ENCODE measurements around the gene KANSL1. TPM values are rescaled to one million over a fixed set of nuclear protein-coding genes. Genes with fewer than 3 reads are reported as not detected.

The KANSL1 gene
- total RNA-seq, 1 donor from 2014 or later = 94.5 TPM

- no peaks in the 10 kb centered on the region for H3K9me3 ChIP-seq (ENCODE audit: control insufficient read depth in 3 of 3, low read length in 3 of 3)
- no peaks in the 10 kb centered on the region for H3K27me3 ChIP-seq (ENCODE audit: control insufficient read depth in 3 of 3, insufficient read depth in 3 of 3, low read length in 3 of 3)
- H3K9ac ChIP-seq (ENCODE audit: low read depth in 1 of 3, low read length in 3 of 3) = no peak overlapping the region
- no peak overlapping the region for H3K27ac ChIP-seq (ENCODE audit: low read depth, low read length)
- H3K36me3 ChIP-seq (ENCODE audit: control insufficient read depth in 3 of 3, insufficient read depth in 3 of 3, low read length in 3 of 3) = peaks cover 37 to 51% (median 40%) of the 10 kb centered on the region in 3 donors
- H3K4me1 ChIP-seq (ENCODE audit: control insufficient read depth in 3 of 3, insufficient read depth in 3 of 3, low read length in 3 of 3) = peaks cover 13 to 18% (median 18%) of the 10 kb centered on the region in 3 donors
- no peak overlapping the region for H3K4me3 ChIP-seq (ENCODE audit: low read length in 3 of 3)
Measured at GRCh38 chr17:46028981-46029565, 164.2 kb downstream of the KANSL1 start.

GRCh38 chr17:46028374-46028773, 164.9 kb downstream of the KANSL1 start:
- Histone ChIP-seq H3K36me3 (ENCODE audit: control insufficient read depth in 3 of 3, insufficient read depth in 3 of 3, low read length in 3 of 3) (peaks cover 34 to 44% (median 39%) of the 10 kb centered on the region in 3 donors), H3K9ac (ENCODE audit: low read depth in 1 of 3, low read length in 3 of 3) (no peak overlapping the region), H3K4me1 (ENCODE audit: control insufficient read depth in 3 of 3, insufficient read depth in 3 of 3, low read length in 3 of 3) (peaks cover 13 to 18% (median 18%) of the 10 kb centered on the region in 3 donors), H3K27ac (ENCODE audit: low read depth, low read length) (peak overlapping the region; percentile 52), H3K9me3 (ENCODE audit: control insufficient read depth in 3 of 3, low read length in 3 of 3) (no peaks in the 10 kb centered on the region), H3K27me3 (ENCODE audit: control insufficient read depth in 3 of 3, insufficient read depth in 3 of 3, low read length in 3 of 3) (no peaks in the 10 kb centered on the region), H3K4me3 (ENCODE audit: low read length in 3 of 3) (no peak overlapping the region)

GRCh38 chr17:46027976-46028325, 165.3 kb downstream of the KANSL1 start:
- peak overlapping the region in 1 of 3 donors; percentile 3 for H3K4me3 ChIP-seq (ENCODE audit: low read length in 3 of 3)
- peak overlapping the region; percentile 52 for H3K27ac ChIP-seq (ENCODE audit: low read depth, low read length)
- peaks cover 13 to 18% (median 18%) of the 10 kb centered on the region in 3 donors for H3K4me1 ChIP-seq (ENCODE audit: control insufficient read depth in 3 of 3, insufficient read depth in 3 of 3, low read length in 3 of 3)
- no peaks in the 10 kb centered on the region for H3K27me3 ChIP-seq (ENCODE audit: control insufficient read depth in 3 of 3, insufficient read depth in 3 of 3, low read length in 3 of 3)
- H3K36me3 ChIP-seq (ENCODE audit: control insufficient read depth in 3 of 3, insufficient read depth in 3 of 3, low read length in 3 of 3) = peaks cover 31 to 43% (median 38%) of the 10 kb centered on the region in 3 donors
- H3K9me3 ChIP-seq (ENCODE audit: control insufficient read depth in 3 of 3, low read length in 3 of 3) = no peaks in the 10 kb centered on the region
- H3K9ac ChIP-seq (ENCODE audit: low read depth in 1 of 3, low read length in 3 of 3) = peak overlapping the region in 1 of 3 donors; percentile 63

GRCh38 chr17:46027048-46027975, 165.9 kb downstream of the KANSL1 start:
- Histone ChIP-seq H3K36me3 (ENCODE audit: control insufficient read depth in 3 of 3, insufficient read depth in 3 of 3, low read length in 3 of 3) (peaks cover 26 to 42% (median 38%) of the 10 kb centered on the region in 3 donors), H3K27ac (ENCODE audit: low read depth, low read length) (peak overlapping the region; percentile 52), H3K9me3 (ENCODE audit: control insufficient read depth in 3 of 3, low read length in 3 of 3) (no peaks in the 10 kb centered on the region), H3K9ac (ENCODE audit: low read depth in 1 of 3, low read length in 3 of 3) (peak overlapping the region in 1 of 3 donors; percentile 63), H3K4me1 (ENCODE audit: control insufficient read depth in 3 of 3, insufficient read depth in 3 of 3, low read length in 3 of 3) (peaks cover 13 to 18% (median 18%) of the 10 kb centered on the region in 3 donors), H3K4me3 (ENCODE audit: low read length in 3 of 3) (peak overlapping the region in 1 of 3 donors; percentile 3), H3K27me3 (ENCODE audit: control insufficient read depth in 3 of 3, insufficient read depth in 3 of 3, low read length in 3 of 3) (no peaks in the 10 kb centered on the region)

GRCh38 chr17:46026166-46027047, 166.8 kb downstream of the KANSL1 start:
- no peaks in the 10 kb centered on the region for H3K9me3 ChIP-seq (ENCODE audit: control insufficient read depth in 3 of 3, low read length in 3 of 3)
- peaks cover 13 to 18% (median 18%) of the 10 kb centered on the region in 3 donors for H3K4me1 ChIP-seq (ENCODE audit: control insufficient read depth in 3 of 3, insufficient read depth in 3 of 3, low read length in 3 of 3)
- H3K27me3 ChIP-seq (ENCODE audit: control insufficient read depth in 3 of 3, insufficient read depth in 3 of 3, low read length in 3 of 3) = no peaks in the 10 kb centered on the region
- no peak overlapping the region for H3K4me3 ChIP-seq (ENCODE audit: low read length in 3 of 3)
- H3K27ac ChIP-seq (ENCODE audit: low read depth, low read length) = peak overlapping the region; percentile 52
- peak overlapping the region in 1 of 3 donors; percentile 40 for H3K9ac ChIP-seq (ENCODE audit: low read depth in 1 of 3, low read length in 3 of 3)
- H3K36me3 ChIP-seq (ENCODE audit: control insufficient read depth in 3 of 3, insufficient read depth in 3 of 3, low read length in 3 of 3) = peaks cover 21 to 34% (median 32%) of the 10 kb centered on the region in 3 donors

GRCh38 chr17:46025510-46026165, 167.6 kb downstream of the KANSL1 start:
- H3K27me3 ChIP-seq (ENCODE audit: control insufficient read depth in 3 of 3, insufficient read depth in 3 of 3, low read length in 3 of 3) = no peaks in the 10 kb centered on the region
- no peak overlapping the region for H3K4me3 ChIP-seq (ENCODE audit: low read length in 3 of 3)
- peak overlapping the region; percentile 52 for H3K27ac ChIP-seq (ENCODE audit: low read depth, low read length)
- H3K36me3 ChIP-seq (ENCODE audit: control insufficient read depth in 3 of 3, insufficient read depth in 3 of 3, low read length in 3 of 3) = peaks cover 13 to 29% (median 27%) of the 10 kb centered on the region in 3 donors
- peaks cover 13 to 18% (median 18%) of the 10 kb centered on the region in 3 donors for H3K4me1 ChIP-seq (ENCODE audit: control insufficient read depth in 3 of 3, insufficient read depth in 3 of 3, low read length in 3 of 3)
- H3K9ac ChIP-seq (ENCODE audit: low read depth in 1 of 3, low read length in 3 of 3) = no peak overlapping the region
- no peaks in the 10 kb centered on the region for H3K9me3 ChIP-seq (ENCODE audit: control insufficient read depth in 3 of 3, low read length in 3 of 3)

- Histone ChIP-seq H3K36me3 (ENCODE audit: control insufficient read depth in 3 of 3, insufficient read depth in 3 of 3, low read length in 3 of 3) (peaks cover 11 to 29% (median 25%) of the 10 kb centered on the region in 3 donors), H3K9ac (ENCODE audit: low read depth in 1 of 3, low read length in 3 of 3) (no peak overlapping the region), H3K9me3 (ENCODE audit: control insufficient read depth in 3 of 3, low read length in 3 of 3) (no peaks in the 10 kb centered on the region), H3K4me1 (ENCODE audit: control insufficient read depth in 3 of 3, insufficient read depth in 3 of 3, low read length in 3 of 3) (peaks cover 11 to 18% (median 18%) of the 10 kb centered on the region in 3 donors), H3K27me3 (ENCODE audit: control insufficient read depth in 3 of 3, insufficient read depth in 3 of 3, low read length in 3 of 3) (no peaks in the 10 kb centered on the region), H3K27ac (ENCODE audit: low read depth, low read length) (no peak overlapping the region), H3K4me3 (ENCODE audit: low read length in 3 of 3) (no peak overlapping the region)
Measured at GRCh38 chr17:46025060-46025459, 168.2 kb downstream of the KANSL1 start.

GRCh38 chr17:46024590-46024989, 168.6 kb downstream of the KANSL1 start:
- Histone ChIP-seq H3K4me3 (ENCODE audit: low read length in 3 of 3) (no peak overlapping the region), H3K27me3 (ENCODE audit: control insufficient read depth in 3 of 3, insufficient read depth in 3 of 3, low read length in 3 of 3) (no peaks in the 10 kb centered on the region), H3K9ac (ENCODE audit: low read depth in 1 of 3, low read length in 3 of 3) (no peak overlapping the region), H3K4me1 (ENCODE audit: control insufficient read depth in 3 of 3, insufficient read depth in 3 of 3, low read length in 3 of 3) (peaks cover 13 to 18% (median 18%) of the 10 kb centered on the region in 3 donors), H3K27ac (ENCODE audit: low read depth, low read length) (no peak overlapping the region), H3K9me3 (ENCODE audit: control insufficient read depth in 3 of 3, low read length in 3 of 3) (no peaks in the 10 kb centered on the region), H3K36me3 (ENCODE audit: control insufficient read depth in 3 of 3, insufficient read depth in 3 of 3, low read length in 3 of 3) (peaks cover 12 to 31% (median 25%) of the 10 kb centered on the region in 3 donors)

- H3K27ac ChIP-seq (ENCODE audit: low read depth, low read length) = no peak overlapping the region
- peaks cover 14 to 28% (median 25%) of the 10 kb centered on the region in 3 donors for H3K36me3 ChIP-seq (ENCODE audit: control insufficient read depth in 3 of 3, insufficient read depth in 3 of 3, low read length in 3 of 3)
- peaks cover 13 to 18% (median 18%) of the 10 kb centered on the region in 3 donors for H3K4me1 ChIP-seq (ENCODE audit: control insufficient read depth in 3 of 3, insufficient read depth in 3 of 3, low read length in 3 of 3)
- H3K4me3 ChIP-seq (ENCODE audit: low read length in 3 of 3) = no peak overlapping the region
- no peaks in the 10 kb centered on the region for H3K9me3 ChIP-seq (ENCODE audit: control insufficient read depth in 3 of 3, low read length in 3 of 3)
- H3K27me3 ChIP-seq (ENCODE audit: control insufficient read depth in 3 of 3, insufficient read depth in 3 of 3, low read length in 3 of 3) = no peaks in the 10 kb centered on the region
- no peak overlapping the region for H3K9ac ChIP-seq (ENCODE audit: low read depth in 1 of 3, low read length in 3 of 3)
Measured at GRCh38 chr17:46023783-46024388, 169.3 kb downstream of the KANSL1 start.

Measured in skeletal muscle tissue (tissue), 4 donors.